ENCODE results near the gene TMEM186. TPM values are rescaled to one million over a fixed set of nuclear protein-coding genes. Genes with fewer than 3 reads are reported as not detected.

The TMEM186 gene
- total and polyA plus RNA-seq, 2 experiments from 2014 or later, result 10.9 to 20.4 TPM

DNA sequence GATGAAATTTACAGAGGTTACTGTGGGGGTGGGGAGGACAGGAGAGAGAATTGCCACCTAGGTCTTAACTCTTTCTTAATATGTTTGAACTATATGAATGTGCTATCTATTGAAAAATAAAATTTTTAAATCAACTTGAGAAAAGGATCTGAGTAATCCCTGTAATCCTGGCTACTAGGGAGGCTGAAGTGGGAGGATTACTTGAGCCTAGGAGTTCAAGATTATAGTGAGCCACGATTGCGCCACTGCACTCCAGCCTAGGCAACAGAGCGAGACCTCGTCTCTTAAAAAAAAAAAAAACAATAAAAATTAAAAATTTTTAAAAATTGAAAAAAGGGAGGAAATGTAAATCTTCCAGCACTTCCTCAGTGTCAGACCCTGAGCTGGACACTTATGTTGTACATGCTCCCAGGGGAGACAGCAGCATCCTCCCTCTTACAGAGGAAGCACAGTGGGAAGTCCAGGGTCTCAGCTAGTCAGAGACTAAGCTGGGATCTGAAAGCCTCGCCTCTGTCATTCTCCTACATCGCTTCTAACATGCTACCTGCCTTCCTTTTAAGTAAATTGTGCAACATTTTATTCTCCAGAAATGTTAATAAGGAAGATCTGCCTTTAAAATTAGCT lies 22.1 kb upstream of the TMEM186 start:
- Histone ChIP-seq H3K27ac (no peak overlapping the region), H3K9me2 (replicated peaks; ENCODE audit: insufficient read depth) (no peaks in the 10 kb centered on the region), H3K9me3 (ENCODE audit: low read depth) (no peaks in the 10 kb centered on the region), H3K79me2 (peaks cover 3% of the 10 kb centered on the region), H3K4me1 (ENCODE audit: insufficient read depth) (no peaks in the 10 kb centered on the region), H3K4me2 (no peak overlapping the region), H2AFZ (no peak overlapping the region), H4K20me1 (ENCODE audit: insufficient read depth, poor library complexity, severe bottlenecking) (no peaks in the 10 kb centered on the region), H3K27me3 (no peaks in the 10 kb centered on the region), H3K4me3 (no peak overlapping the region), H3K36me3 (replicated peaks; ENCODE audit: insufficient read depth, low read depth) (no peaks in the 10 kb centered on the region)
- TF ChIP-seq EZH2 (IDR thresholded peaks at IDR 0.05; ENCODE audit: borderline replicate concordance) (no peak), EZH2phosphoT487 (IDR thresholded peaks at IDR 0.05; ENCODE audit: low read depth, severe bottlenecking, unreplicated experiment) (no peak)
- TF ChIP-seq, protein P1, sequence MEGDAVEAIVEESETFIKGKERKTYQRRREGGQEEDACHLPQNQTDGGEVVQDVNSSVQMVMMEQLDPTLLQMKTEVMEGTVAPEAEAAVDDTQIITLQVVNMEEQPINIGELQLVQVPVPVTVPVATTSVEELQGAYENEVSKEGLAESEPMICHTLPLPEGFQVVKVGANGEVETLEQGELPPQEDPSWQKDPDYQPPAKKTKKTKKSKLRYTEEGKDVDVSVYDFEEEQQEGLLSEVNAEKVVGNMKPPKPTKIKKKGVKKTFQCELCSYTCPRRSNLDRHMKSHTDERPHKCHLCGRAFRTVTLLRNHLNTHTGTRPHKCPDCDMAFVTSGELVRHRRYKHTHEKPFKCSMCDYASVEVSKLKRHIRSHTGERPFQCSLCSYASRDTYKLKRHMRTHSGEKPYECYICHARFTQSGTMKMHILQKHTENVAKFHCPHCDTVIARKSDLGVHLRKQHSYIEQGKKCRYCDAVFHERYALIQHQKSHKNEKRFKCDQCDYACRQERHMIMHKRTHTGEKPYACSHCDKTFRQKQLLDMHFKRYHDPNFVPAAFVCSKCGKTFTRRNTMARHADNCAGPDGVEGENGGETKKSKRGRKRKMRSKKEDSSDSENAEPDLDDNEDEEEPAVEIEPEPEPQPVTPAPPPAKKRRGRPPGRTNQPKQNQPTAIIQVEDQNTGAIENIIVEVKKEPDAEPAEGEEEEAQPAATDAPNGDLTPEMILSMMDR (IDR thresholded peaks at IDR 0.05; ENCODE audit: poor library complexity), result no peak
- 89% methylated on average over 6 of the region's 6 CpGs for WGBS (ENCODE audit: low lambda C conversion rate, missing lambda C conversion rate)
- no peak for DNase-seq (ENCODE audit: low spot score)

DNA sequence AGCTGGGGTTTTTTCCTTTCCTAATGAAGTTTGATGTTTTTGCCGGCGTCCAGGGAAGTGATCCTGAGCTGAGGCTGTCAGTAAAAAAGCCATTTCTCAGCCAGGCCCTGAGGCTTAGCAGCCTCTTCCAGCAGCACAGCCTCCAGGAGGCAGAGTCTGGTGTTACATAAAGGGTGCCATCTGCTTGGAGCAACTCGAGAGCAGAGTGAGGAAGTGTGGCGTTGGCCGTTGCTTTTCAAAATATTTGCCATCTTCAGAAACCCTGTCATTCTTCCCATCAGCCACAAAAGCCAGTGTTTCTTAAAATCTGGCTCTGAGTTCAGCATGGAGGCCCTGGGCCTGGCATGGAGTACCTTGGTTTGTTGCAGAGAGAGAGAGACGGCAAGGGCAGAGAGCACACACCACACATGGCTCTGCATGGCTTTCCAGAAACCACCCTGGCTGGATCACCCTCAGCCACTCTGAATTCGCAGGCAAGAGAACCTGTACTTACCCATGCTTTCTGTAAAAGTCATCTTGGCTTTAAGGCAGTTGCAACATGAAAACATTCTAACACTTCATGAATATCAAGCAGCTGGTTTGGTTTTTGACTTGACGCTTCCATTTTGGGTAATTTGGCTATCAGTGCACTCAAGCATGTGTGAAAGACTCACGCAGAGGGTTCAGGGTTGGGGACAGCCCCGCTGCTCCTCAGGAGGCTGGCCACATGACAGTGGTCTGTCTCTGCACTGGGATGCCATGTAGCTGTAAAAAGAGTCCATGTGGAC lies 21.2 kb upstream of the TMEM186 start:
- Histone ChIP-seq H4K20me1 (ENCODE audit: insufficient read depth, poor library complexity, severe bottlenecking) (no peaks in the 10 kb centered on the region), H3K9me3 (ENCODE audit: low read depth) (no peaks in the 10 kb centered on the region)
- 94% methylated on average over 10 of the region's 10 CpGs for WGBS (ENCODE audit: low lambda C conversion rate, missing lambda C conversion rate)

DNA sequence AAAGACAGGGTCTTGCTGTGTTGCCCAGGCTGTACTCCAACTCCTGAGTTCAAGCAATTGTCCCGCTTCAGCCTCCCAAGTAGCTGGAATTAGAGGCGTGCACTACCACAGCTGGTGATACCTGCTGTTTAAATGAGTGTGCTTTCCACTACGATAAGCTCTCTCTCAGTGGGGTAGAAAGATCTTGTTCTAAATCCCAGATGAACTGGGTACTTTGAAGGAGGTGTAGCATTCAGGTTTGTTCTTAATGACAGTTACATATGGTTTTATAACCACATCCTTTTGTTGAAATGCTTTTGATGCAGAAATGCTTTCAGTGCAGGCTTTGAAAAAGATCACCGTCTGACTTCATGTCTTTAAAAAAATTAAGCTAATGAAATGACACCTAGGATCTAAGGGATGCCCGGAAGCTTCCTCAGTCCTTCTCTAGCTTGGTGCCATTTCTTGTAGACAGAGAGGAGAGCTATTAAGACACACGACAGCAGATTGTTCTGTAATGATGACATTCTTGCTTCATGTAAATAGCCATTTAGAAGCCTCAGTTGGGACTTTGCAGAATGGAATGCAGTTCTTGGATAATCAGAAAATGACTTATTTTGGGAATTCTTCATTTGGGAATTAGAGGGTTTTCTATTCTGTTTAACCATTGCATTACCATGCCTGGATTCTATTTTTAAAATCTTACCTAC lies 19.7 kb upstream of the TMEM186 start:
- H3K4me3 ChIP-seq, result no peak overlapping the region
- no peaks in the 10 kb centered on the region for H3K4me1 ChIP-seq (ENCODE audit: insufficient read depth)
- H3K79me2 ChIP-seq, result peaks cover 3% of the 10 kb centered on the region
- TF ChIP-seq EZH2 (IDR thresholded peaks at IDR 0.05; ENCODE audit: borderline replicate concordance) (no peak), EZH2phosphoT487 (IDR thresholded peaks at IDR 0.05; ENCODE audit: low read depth, severe bottlenecking, unreplicated experiment) (no peak)
- TF ChIP-seq, protein P1 (IDR thresholded peaks at IDR 0.05; ENCODE audit: poor library complexity), result no peak
- H3K4me2 ChIP-seq, result no peak overlapping the region
- DNase-seq (ENCODE audit: low spot score), result no peak
- no peaks in the 10 kb centered on the region for H3K27me3 ChIP-seq
- no peaks in the 10 kb centered on the region for H3K36me3 ChIP-seq (replicated peaks; ENCODE audit: insufficient read depth, low read depth)
- H3K9me2 ChIP-seq (replicated peaks; ENCODE audit: insufficient read depth), result no peaks in the 10 kb centered on the region
- 95% methylated on average over 6 of the region's 6 CpGs for WGBS (ENCODE audit: low lambda C conversion rate, missing lambda C conversion rate)
- H4K20me1 ChIP-seq (ENCODE audit: insufficient read depth, poor library complexity, severe bottlenecking), result no peaks in the 10 kb centered on the region
- H3K27ac ChIP-seq, result no peak overlapping the region
- H3K9me3 ChIP-seq (ENCODE audit: low read depth), result no peaks in the 10 kb centered on the region
- H2AFZ ChIP-seq, result no peak overlapping the region

More for the DNA sequence above, 21.2 kb upstream of the TMEM186 start:
- Histone ChIP-seq H3K27me3 (no peaks in the 10 kb centered on the region), H3K36me3 (replicated peaks; ENCODE audit: insufficient read depth, low read depth) (no peaks in the 10 kb centered on the region), H3K4me1 (ENCODE audit: insufficient read depth) (no peaks in the 10 kb centered on the region), H3K79me2 (peaks cover 3% of the 10 kb centered on the region), H2AFZ (no peak overlapping the region), H3K9me2 (replicated peaks; ENCODE audit: insufficient read depth) (no peaks in the 10 kb centered on the region), H3K27ac (no peak overlapping the region), H3K4me3 (no peak overlapping the region), H3K4me2 (no peak overlapping the region)
- DNase-seq (ENCODE audit: low spot score), result no peak
- no peak for TF ChIP-seq EZH2phosphoT487 (IDR thresholded peaks at IDR 0.05; ENCODE audit: low read depth, severe bottlenecking, unreplicated experiment)
- no peak for TF ChIP-seq EZH2 (IDR thresholded peaks at IDR 0.05; ENCODE audit: borderline replicate concordance)
- TF ChIP-seq, protein P1 (IDR thresholded peaks at IDR 0.05; ENCODE audit: poor library complexity), result no peak

Data from hepatocyte (in vitro differentiated cells).